Activated CD8-positive, alpha-beta T cell treated with anti-CD3 and anti-CD28 coated beads for 36 hours (primary cell): ENCODE data around the gene RIC8B. TPM values are rescaled to one million over a fixed set of nuclear protein-coding genes. Genes with fewer than 3 reads are reported as not detected.

Experiments
- ATAC-seq: fragments of 200-7000 bp; cut with Tn5 transposase; one replicate; pipeline ENCODE4 v1.10.0; 2021; ENCODE audit warnings: mild to moderate bottlenecking, moderate library complexity
- CTCF ChIA-PET: fragments of 350-600 bp; sonication (Branson Sonifier 250); formaldehyde crosslinking; loops from one replicate; lab custom pipeline; 2021; ENCODE audit warnings: antibody characterized with exemption; lab: Charles Lee
- POLR2A ChIA-PET: fragments of 350-600 bp; sonication (Branson Sonifier 250); formaldehyde crosslinking; loops from one replicate; lab custom pipeline; 2021; ENCODE audit warnings: antibody characterized with exemption; lab: Charles Lee
- DNase-seq: peaks from one replicate; pipeline ENCODE4 v3.0.0-alpha.2; 2020
- H3K27ac Mint-ChIP-seq: one replicate; pipeline ENCODE4 v1.8.0; 2021; ENCODE audit warnings: mild to moderate bottlenecking, mixed read lengths
- H3K27me3 Mint-ChIP-seq: one replicate; pipeline ENCODE4 v1.8.0; 2021; ENCODE audit warnings: mixed read lengths
- H3K36me3 Mint-ChIP-seq: one replicate; pipeline ENCODE4 v1.8.0; 2021; ENCODE audit warnings: low read depth, mixed read lengths
- H3K4me1 Mint-ChIP-seq: one replicate; pipeline ENCODE4 v1.8.0; 2021; ENCODE audit warnings: low read depth, mixed read lengths
- H3K4me3 Mint-ChIP-seq: one replicate; pipeline ENCODE4 v1.8.0; 2021; ENCODE audit warnings: mild to moderate bottlenecking, moderate library complexity, mixed read lengths
- H3K9me3 Mint-ChIP-seq: one replicate; pipeline ENCODE4 v1.8.0; 2021; ENCODE audit warnings: mixed read lengths
- CTCF ChIP-seq: fragments of 200-600 bp; IDR thresholded peaks from one replicate; pipeline ENCODE4 v1.8.0; 2022; ENCODE audit warnings: antibody characterized with exemption, mild to moderate bottlenecking
- intact Hi-C: fragments of 100-400 bp; cut with micrococcal nuclease; formaldehyde crosslinking; loops from one replicate; pipeline ENCODE4 v1.10.0; 2022
- total RNA-seq, 2 experiments: library from RNA; stranded (reverse); gene quantifications; one replicate each; pipeline ENCODE4 v1.2.3, GENCODE V29; 2021

Gene RIC8B
- total RNA-seq, 2 experiments from 2014 or later = 10.4 to 11.0 TPM

GRCh38 chr12:106840243-106840642 lies 65.8 kb downstream of the RIC8B start:
- ChIA-PET CTCF (interaction anchor here (1.0 to 1.7 kb wide), 6 partner anchors 9 to 453 kb away, joined by 3 to 4 read pairs (median 3); no protein-coding TSS in a partner anchor), POLR2A (no interaction called here)
- Mint-ChIP-seq H3K4me3 (no peak overlapping the region), H3K27ac (peak overlapping the region; percentile 15), H3K36me3 (peaks cover 4% of the 10 kb centered on the region), H3K4me1 (peaks cover 13% of the 10 kb centered on the region), H3K27me3 (no peaks in the 10 kb centered on the region), H3K9me3 (no peaks in the 10 kb centered on the region)
- intact Hi-C loops = loop anchor here (10.0 kb wide), 1 partner anchor 455 kb away; no protein-coding TSS in a partner anchor
- no peak for ATAC-seq
- no peak for DNase-seq
- TF ChIP-seq CTCF = no peak

- peak; percentile 65 for TF ChIP-seq CTCF
- H3K4me3 Mint-ChIP-seq = no peak overlapping the region
- ChIA-PET CTCF (interaction anchor here (0.6 to 2.4 kb wide), 23 partner anchors 10 to 618 kb away, joined by 3 to 17 read pairs (median 3); partner anchors contain the start of gene POLR3B), POLR2A (interaction anchor here (1.4 kb wide), 1 partner anchor 483 kb away, joined by 3 read pairs; no protein-coding TSS in a partner anchor)
- no peak overlapping the region for H3K27ac Mint-ChIP-seq
- H3K27me3 Mint-ChIP-seq = no peaks in the 10 kb centered on the region
- ATAC-seq (no peak), DNase-seq (peak; percentile 59)
- H3K36me3 Mint-ChIP-seq = peaks cover 4% of the 10 kb centered on the region
- intact Hi-C loops = loop anchor here (10.0 kb wide), 1 partner anchor 457 kb away; no protein-coding TSS in a partner anchor
- no peaks in the 10 kb centered on the region for H3K9me3 Mint-ChIP-seq
- H3K4me1 Mint-ChIP-seq = peaks cover 13% of the 10 kb centered on the region
These were observed 67.2 kb downstream of the RIC8B start for GRCh38 chr12:106841510-106842302.

- H3K4me1 Mint-ChIP-seq = peaks cover 6% of the 10 kb centered on the region
These were observed 71.4 kb downstream of the RIC8B start for GRCh38 chr12:106845902-106846301.

GRCh38 chr12:106847861-106848260 lies 73.4 kb downstream of the RIC8B start:
- no peaks in the 10 kb centered on the region for H3K27me3 Mint-ChIP-seq
- TF ChIP-seq CTCF = no peak
- no peak overlapping the region for H3K4me3 Mint-ChIP-seq
- DNase-seq = no peak
- H3K36me3 Mint-ChIP-seq = peaks cover 8% of the 10 kb centered on the region
- intact Hi-C loops = loop anchor here (10.0 kb wide), 1 partner anchor 463 kb away; no protein-coding TSS in a partner anchor
- H3K9me3 Mint-ChIP-seq = no peaks in the 10 kb centered on the region
- ChIA-PET POLR2A (no interaction called here), CTCF (no interaction called here)
- H3K27ac Mint-ChIP-seq = no peak overlapping the region
- no peak for ATAC-seq
- peaks cover 5% of the 10 kb centered on the region for H3K4me1 Mint-ChIP-seq

More at GRCh38 chr12:106845902-106846301, 71.4 kb downstream of the RIC8B start:
- ATAC-seq (no peak), DNase-seq (no peak)
- intact Hi-C loops = loop anchor here (10.0 kb wide), 1 partner anchor 461 kb away; no protein-coding TSS in a partner anchor
- Mint-ChIP-seq H3K36me3 (peaks cover 6% of the 10 kb centered on the region), H3K9me3 (no peaks in the 10 kb centered on the region), H3K27me3 (no peaks in the 10 kb centered on the region), H3K4me3 (no peak overlapping the region), H3K27ac (no peak overlapping the region)
- CTCF ChIA-PET = no interaction called here
- TF ChIP-seq CTCF = no peak
- POLR2A ChIA-PET = no interaction called here

GRCh38 chr12:106851306-106851705 lies 76.8 kb downstream of the RIC8B start:
- ChIA-PET CTCF (interaction anchor here (0.9 to 2.0 kb wide), 3 partner anchors 9 to 493 kb away, joined by 3 to 5 read pairs (median 3); partner anchors contain the start of gene POLR3B), POLR2A (no interaction called here)
- H3K4me1 Mint-ChIP-seq = peaks cover 5% of the 10 kb centered on the region

More at GRCh38 chr12:106851306-106851705, 76.8 kb downstream of the RIC8B start:
- no peaks in the 10 kb centered on the region for H3K9me3 Mint-ChIP-seq
- DNase-seq = no peak
- no peaks in the 10 kb centered on the region for H3K27me3 Mint-ChIP-seq
- ATAC-seq = no peak
- no peak for TF ChIP-seq CTCF
- H3K36me3 Mint-ChIP-seq = peaks cover 12% of the 10 kb centered on the region
- H3K4me3 Mint-ChIP-seq = no peak overlapping the region
- intact Hi-C loops = no loop called here
- H3K27ac Mint-ChIP-seq = no peak overlapping the region
